AG08396 (cell line): ENCODE results near the gene ISCU.
A peak's percentile ranks its signal among the peaks of the same experiment; 100 is the strongest.

Source experiments
- DNase-seq: peaks from one replicate; pipeline ENCODE4 v3.0.0; 2012; ENCODE audit warnings: low spot score, mixed read lengths

Gene ISCU

GRCh38 chr12:108562348-108563135 is at the start of gene ISCU:
ISCU (plus strand) TSS chr12:108562596; CDS start chr12:108562623, 27 bp downstream.
- DNase-seq, result peak; percentile 99

- no peak for DNase-seq
Measured at GRCh38 chr12:108514468-108514972, 47.9 kb upstream of the ISCU start.

GRCh38 chr12:108514973-108515814 is 47.2 kb upstream of the ISCU start, which contains the start of gene FICD:
FICD (plus strand) TSS chr12:108515277; CDS start chr12:108516973, 1,696 bp downstream.
- DNase-seq, result peak; percentile 98

GRCh38 chr12:108515916-108516315 is 46.5 kb upstream of the ISCU start:
- DNase-seq, result no peak

- DNase-seq, result no peak
Measured at GRCh38 chr12:108516511-108517275, 45.7 kb upstream of the ISCU start.

- no peak for DNase-seq
Measured at GRCh38 chr12:108517288-108518100, 44.9 kb upstream of the ISCU start.

- DNase-seq, result no peak
Measured at GRCh38 chr12:108518101-108518715, 44.2 kb upstream of the ISCU start.

GRCh38 chr12:108518716-108519496 is 43.5 kb upstream of the ISCU start:
- DNase-seq, result no peak

GRCh38 chr12:108519558-108519957 is 42.8 kb upstream of the ISCU start:
- no peak for DNase-seq

GRCh38 chr12:108523365-108523764 is 39.0 kb upstream of the ISCU start:
- no peak for DNase-seq

GRCh38 chr12:108525681-108526080 is 36.7 kb upstream of the ISCU start:
- DNase-seq, result peak; percentile 84

GRCh38 chr12:108526482-108527165 is 35.8 kb upstream of the ISCU start:
- DNase-seq, result peak; percentile 59

GRCh38 chr12:108527166-108527496 is 35.3 kb upstream of the ISCU start:
- DNase-seq, result no peak

GRCh38 chr12:108530161-108530560 is 32.2 kb upstream of the ISCU start:
- no peak for DNase-seq

- DNase-seq, result no peak
Measured at GRCh38 chr12:108531929-108532848, 30.2 kb upstream of the ISCU start.

- no peak for DNase-seq
Measured at GRCh38 chr12:108538146-108538545, 24.2 kb upstream of the ISCU start.

GRCh38 chr12:108538616-108539195 is 23.7 kb upstream of the ISCU start:
- DNase-seq, result no peak

GRCh38 chr12:108542320-108542719 is 20.1 kb upstream of the ISCU start:
- DNase-seq, result no peak
